Urothelium cell line (cell line): ENCODE measurements around the gene IGFL4.
A peak's percentile ranks its signal among the peaks of the same experiment; 100 is the strongest.

ENCODE experiments used
- DNase-seq: peaks from one replicate; pipeline ENCODE4 v3.0.0; 2011; ENCODE audit warnings: low spot score, mixed read lengths
- FAIRE-seq: peaks from 2 replicates; lab custom pipeline; 2011; peaks lifted over from hg19 to GRCh38; lab: Jason Lieb, UNC

Gene IGFL4

DNA sequence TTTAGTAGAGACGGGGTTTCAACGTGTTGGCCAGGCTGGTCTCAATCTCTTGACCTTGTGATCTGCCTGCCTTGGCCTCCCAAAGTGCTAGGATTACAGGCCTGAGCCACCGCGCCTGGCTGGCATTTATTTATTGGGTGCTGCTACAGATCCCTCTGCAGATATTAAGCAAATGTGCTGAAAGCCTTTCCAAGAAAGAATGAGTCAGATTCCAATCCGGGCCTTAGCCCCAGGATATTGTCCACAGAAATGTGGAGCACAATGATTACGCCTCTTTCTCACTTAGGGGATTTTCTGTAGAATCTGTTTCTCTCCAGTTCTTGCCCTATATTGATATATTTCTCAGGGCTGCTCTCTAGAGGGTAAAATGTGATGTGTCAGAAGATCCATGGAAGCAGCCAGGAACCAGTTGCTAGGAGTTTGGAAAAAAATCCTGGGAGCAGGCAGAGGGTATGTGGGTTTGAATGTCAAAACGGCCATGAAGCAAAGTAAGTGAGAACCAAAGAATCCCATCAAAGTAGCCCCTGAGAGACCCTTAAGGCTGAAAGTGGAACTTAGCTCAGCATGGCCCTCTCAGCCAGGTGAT lies 24.8 kb upstream of the IGFL4 start:
- FAIRE-seq: no peak

GRCh38 chr19:46063201-46063600 lies 22.4 kb upstream of the IGFL4 start:
- no peak for DNase-seq
- no peak for FAIRE-seq

More for the DNA sequence above, 24.8 kb upstream of the IGFL4 start:
- peak; percentile 25 for DNase-seq

GRCh38 chr19:46060012-46060411 lies 19.2 kb upstream of the IGFL4 start:
- FAIRE-seq: no peak
- DNase-seq: no peak

GRCh38 chr19:46058778-46059177 lies 18.0 kb upstream of the IGFL4 start:
- FAIRE-seq (no peak), DNase-seq (no peak)

DNA sequence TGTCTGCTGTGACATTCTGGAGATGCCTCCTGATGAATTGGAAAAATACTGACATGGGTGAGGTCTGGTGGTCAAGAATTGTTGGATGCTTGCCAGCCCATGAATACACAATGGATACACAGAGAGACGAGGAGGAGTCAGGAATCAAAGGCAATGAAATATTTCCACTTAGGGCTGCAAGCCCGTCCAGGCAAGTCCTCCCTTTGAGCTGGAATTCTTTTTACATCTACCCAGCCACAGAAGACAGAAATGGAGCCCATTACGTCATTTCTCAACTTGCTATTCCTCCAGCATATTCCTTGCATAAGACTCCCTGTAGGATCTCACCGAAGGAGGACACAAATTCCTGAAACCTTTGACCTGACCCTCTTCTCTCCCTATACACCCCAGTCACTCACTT lies 15.7 kb upstream of the IGFL4 start:
- FAIRE-seq: no peak

DNA sequence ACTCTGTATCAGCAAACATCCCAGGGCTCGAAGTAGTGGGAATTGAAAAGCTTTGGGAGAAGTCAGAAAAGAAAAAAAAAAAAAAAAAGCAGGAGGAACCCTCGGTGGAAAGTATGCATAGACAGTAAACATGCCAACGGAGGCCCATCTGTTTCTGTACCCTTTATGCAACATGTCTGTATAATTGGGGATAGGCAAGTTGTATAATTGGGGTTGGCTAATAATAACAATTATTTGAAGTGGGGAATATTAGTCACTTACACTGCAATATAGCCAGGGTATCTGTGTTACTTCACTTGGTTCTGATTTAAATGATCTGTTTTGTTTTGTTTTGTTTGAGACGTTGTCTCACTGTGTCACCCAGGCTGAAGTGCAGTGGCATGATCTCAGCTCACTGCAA lies 12.1 kb upstream of the IGFL4 start:
- no peak for FAIRE-seq
- DNase-seq: no peak

More for the DNA sequence above, 15.7 kb upstream of the IGFL4 start:
- DNase-seq: peak; percentile 63

DNA sequence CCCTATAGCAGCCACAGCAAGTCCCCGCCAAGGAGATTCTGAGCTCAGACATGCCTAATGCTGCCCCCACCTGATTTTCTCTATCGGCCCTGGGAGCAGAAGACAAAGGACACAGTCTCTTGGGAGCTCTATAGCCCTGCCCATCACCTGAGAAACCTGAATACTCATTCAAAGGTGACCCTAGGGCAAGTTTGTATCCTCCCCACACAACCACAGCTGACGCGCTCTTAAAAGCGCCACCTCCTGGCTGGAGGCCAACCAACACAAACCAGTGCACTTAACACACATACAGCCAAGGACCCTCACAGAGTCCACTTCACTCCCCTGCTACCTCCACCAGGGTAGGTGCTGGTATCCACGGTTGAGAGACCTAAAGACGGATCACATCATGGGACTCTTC lies 8.8 kb upstream of the IGFL4 start:
- FAIRE-seq: no peak
- no peak for DNase-seq

- FAIRE-seq: no peak
Measured at GRCh38 chr19:46043519-46043918, 2.7 kb upstream of the IGFL4 start.

GRCh38 chr19:46042252-46042883 lies 1.6 kb upstream of the IGFL4 start:
- no peak for DNase-seq
- no peak for FAIRE-seq

More at GRCh38 chr19:46043519-46043918, 2.7 kb upstream of the IGFL4 start:
- DNase-seq: no peak

GRCh38 chr19:46040125-46040524 lies 677 bp downstream of the IGFL4 start:
- FAIRE-seq (no peak), DNase-seq (no peak)

DNA sequence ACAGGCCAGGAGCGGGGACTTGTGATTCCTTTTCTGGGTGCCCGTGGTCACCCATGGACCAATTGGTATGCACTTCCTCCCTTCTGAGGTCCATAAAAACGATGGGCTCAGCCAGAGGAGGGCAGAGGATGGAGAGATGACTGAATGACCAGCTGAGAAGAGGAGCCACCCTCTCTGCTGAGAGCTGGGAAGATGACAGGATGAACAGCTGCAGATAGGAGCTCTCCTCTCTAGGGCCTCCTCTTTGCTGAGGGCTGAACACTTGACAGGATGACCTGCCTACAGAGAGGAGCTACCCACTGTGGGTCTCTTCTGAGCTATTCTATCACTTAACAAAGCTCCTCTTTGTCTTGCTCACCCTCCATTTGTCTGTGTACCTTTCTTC lies 4.1 kb downstream of the IGFL4 start:
- FAIRE-seq: no peak
- DNase-seq: no peak

DNA sequence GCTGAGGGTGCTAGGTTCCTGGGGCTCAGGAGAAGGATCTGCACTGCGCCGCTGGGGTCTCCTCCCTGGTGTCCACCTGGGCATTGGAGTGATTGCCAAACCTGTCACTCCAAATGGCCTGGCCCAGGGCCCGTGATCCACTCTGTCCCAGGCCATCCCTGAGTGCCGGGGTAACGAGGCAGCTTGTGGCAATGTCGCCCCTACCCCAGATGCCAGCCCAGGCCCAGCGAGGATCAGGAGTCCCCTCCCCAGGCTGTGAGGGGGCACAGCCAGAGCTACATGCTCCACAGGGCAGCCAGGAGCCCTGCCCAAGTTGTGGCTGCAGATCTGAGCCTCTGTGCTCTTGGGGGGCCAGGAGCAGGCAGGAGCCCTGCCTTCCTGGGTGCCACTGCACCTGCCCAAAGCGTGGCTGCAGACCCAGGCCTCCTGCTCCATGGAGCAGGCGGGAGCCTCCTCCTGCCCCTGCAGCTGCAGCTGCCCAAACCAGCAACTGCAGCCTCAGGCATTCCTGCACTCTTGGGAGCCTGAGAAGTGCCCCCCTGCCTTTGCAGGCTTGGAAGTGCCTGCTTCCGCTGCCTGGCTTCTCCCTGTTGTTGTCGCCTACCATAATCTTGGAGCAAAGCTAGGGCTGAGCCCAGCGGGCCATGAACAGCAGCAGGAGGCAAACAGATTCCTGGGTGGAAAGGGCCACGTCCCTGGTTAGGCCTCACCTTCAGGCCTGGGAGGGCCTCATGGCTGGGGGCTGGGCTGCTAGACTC lies 4.6 kb downstream of the IGFL4 start:
- FAIRE-seq (no peak), DNase-seq (no peak)

GRCh38 chr19:46035546-46035945 lies 5.3 kb downstream of the IGFL4 start:
- FAIRE-seq (no peak), DNase-seq (no peak)

DNA sequence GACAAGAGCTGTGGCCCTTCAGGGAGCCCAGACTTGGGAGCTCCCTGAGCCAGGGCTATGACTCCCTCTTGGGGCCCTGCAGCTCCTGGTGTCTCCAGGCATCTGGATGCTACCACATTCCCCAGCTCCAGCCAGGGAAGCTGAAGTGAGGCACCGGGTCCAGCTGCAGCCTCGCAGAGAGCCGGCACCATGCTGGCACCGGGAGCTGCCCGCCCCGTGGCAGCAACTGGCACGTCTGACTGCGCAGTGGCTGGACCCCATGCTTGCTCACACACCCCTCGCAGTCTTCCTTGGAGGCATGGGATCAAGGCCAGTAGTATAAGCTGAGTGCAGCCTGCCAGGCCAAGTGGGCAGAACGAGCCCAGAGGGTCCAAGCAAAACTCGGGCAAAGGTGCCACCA lies 7.4 kb downstream of the IGFL4 start:
- FAIRE-seq: no peak
- no peak for DNase-seq

DNA sequence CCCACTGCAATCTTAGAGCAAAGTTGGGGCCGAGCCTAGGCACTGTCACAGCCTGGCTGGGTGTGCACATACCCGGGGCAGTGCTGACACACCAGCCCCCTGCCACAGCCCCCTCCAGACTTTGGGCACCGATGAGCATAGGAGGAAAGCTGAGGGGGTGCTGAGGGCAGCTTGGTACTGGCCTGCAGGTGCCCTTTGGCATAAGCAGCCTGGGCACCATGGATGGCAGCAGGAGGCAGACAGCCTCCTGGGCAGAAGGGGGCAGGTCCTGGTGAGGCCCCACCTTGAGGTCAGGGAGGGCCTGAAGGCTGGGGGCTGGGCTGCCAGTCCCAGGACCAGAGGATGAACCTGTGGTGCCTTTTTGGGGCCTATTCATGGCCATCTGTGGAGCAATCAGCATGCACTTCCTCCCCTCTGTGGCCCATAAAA lies 8.2 kb downstream of the IGFL4 start:
- DNase-seq (no peak), FAIRE-seq (no peak)

GRCh38 chr19:46031781-46032596 lies 8.8 kb downstream of the IGFL4 start:
- no peak for FAIRE-seq

DNA sequence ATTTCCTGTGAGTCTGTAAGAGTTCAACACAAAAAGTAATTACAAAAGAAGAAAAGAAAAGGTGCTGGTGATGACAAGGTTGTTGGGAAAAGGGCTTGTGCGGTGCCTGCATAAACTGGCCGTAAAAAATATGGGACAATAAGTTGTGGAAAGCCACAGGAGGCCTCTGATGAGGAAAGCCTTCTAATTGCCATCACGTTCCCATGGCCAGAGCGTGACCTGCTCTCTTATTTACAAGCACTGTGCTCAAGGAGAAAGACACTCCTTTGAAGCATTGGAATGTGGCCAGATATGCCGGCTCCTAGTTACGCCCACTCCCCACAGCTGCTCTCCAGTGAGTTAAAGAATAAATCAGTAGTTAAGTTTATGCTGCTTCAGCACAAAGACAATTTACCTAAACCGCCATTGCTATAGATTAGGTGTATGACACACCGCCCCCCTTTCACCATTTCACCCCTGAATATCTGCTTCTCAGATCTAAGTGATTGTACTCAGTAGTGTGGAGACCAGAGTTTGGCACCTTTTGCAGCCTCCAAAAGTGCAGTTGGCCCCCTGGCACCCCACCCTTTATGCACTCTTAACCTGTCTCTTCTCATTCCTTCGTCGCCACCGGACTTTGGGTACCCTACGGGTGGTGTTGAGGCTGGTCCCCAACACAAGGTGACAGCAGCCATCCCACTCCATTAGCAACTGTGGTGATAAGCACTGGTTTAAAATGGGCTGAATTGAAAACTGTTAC lies 9.8 kb downstream of the IGFL4 start:
- FAIRE-seq (no peak), DNase-seq (no peak)

More at GRCh38 chr19:46031781-46032596, 8.8 kb downstream of the IGFL4 start:
- DNase-seq: no peak

DNA sequence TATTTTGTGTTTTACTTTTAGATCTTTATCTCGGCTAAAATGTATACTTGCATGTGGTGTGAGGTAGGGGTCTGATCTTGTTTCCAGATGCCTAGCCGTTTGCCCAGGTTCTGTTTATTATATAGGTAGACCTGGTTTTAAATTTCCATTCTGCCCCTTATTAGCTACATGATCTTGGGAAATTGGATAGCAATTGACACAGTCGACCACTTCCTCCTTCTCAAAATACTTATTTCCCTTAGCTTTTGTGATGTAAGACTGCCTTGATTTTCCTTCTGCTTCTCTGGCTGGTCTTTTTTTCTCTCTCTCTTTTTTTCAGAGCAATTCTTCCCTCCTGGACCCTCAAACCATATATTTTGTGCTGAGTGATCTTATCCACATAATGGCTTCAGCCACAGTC lies 15.0 kb downstream of the IGFL4 start:
- DNase-seq (no peak), FAIRE-seq (no peak)

- DNase-seq: no peak
- no peak for FAIRE-seq
Measured at GRCh38 chr19:46023311-46023779, 17.5 kb downstream of the IGFL4 start.
